Progenitor cell of endocrine pancreas (in vitro differentiated cells): ENCODE measurements around the gene VN1R4. TPM values are rescaled to one million over a fixed set of nuclear protein-coding genes. Genes with fewer than 3 reads are reported as not detected.
A peak's percentile ranks its signal among the peaks of the same experiment; 100 is the strongest.
"Not testable (repeated sequence)": the region's sequence is repeated elsewhere in the genome, so short reads cannot be mapped to it uniquely, and the experiment has no call there.

ENCODE experiments used
- DNase-seq: peaks from one replicate; pipeline ENCODE4 v3.0.0; 2021; ENCODE audit warnings: low spot score; ENCODE audit not compliant: unreplicated experiment
- H3K27ac Mint-ChIP-seq: 2 replicates; pipeline ENCODE4 v1.8.0; 2021; ENCODE audit warnings: mild to moderate bottlenecking, moderate library complexity, mixed read lengths
- H3K27me3 Mint-ChIP-seq: 2 replicates; pipeline ENCODE4 v1.8.0; 2021; ENCODE audit warnings: mixed read lengths
- H3K36me3 Mint-ChIP-seq: 2 replicates; pipeline ENCODE4 v1.8.0; 2022; ENCODE audit warnings: mixed read lengths; ENCODE audit not compliant: insufficient read depth
- H3K4me1 Mint-ChIP-seq: 2 replicates; pipeline ENCODE4 v1.8.0; 2021; ENCODE audit warnings: low read depth, mixed read lengths
- H3K4me3 Mint-ChIP-seq: 2 replicates; pipeline ENCODE4 v1.8.0; 2021; ENCODE audit warnings: low read depth, mild to moderate bottlenecking, moderate library complexity, mixed read lengths
- H3K9me3 Mint-ChIP-seq: 2 replicates; pipeline ENCODE4 v1.8.0; 2021; ENCODE audit warnings: low read depth, mixed read lengths
- CTCF ChIP-seq: fragments of 200-600 bp; sonication (generic); IDR thresholded peaks from one replicate; pipeline ENCODE4 v1.5.0; 2021; ENCODE audit warnings: antibody characterized with exemption, mild to moderate bottlenecking; ENCODE audit not compliant: unreplicated experiment
- total RNA-seq: library from RNA; stranded (reverse); gene quantifications from 2 replicates; pipeline ENCODE4 v1.2.1, GENCODE V29; 2021

Gene VN1R4
- total RNA-seq, 1 donor from 2014 or later, result not detected

DNA sequence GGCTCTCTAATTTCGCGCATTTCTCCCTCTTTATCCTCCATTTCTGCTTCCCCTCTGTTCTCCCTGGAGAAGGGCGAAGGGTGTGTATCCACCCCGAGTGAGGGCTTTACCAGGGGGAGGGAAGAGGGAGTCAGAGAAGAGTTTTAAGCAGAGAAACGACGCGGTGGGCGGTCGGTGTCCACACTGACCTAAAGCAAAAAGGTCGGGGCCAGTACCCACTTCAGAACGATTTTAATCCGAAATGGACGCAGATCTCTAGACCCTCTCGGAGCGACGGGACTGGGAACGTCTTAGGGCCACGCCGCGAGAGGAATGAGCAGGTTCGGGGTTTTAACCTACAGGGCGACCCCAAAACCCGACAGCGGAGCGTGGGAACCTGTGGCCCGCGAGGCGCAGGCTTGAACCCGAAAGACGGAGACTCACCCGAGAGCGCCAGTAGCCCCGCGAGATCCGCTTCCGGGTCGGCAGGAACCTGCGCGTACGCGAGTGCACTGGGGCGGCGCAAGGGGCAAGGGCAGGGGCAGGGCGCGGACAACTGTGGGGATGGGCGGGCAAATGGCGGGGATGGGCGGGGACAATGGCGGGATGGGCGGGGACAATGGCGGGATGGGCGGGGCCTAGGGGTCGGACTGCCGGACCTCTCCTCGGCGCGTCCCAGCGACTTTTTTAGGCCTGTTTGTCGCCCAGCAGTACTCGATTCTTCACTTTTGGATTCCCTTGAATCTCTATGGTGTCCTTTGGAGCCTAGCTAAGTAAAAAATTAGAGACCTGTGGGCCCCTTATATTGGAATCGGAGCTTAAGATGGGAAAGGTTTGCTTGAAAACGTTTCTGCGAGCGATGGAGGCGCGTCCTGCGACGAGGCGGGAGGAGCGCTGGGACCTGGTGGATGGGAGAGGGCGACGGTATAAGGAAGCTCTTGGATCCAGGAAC, 12.8 kb downstream of the VN1R4 start, which contains the start of gene ZNF677:
Gene ZNF677, minus strand, starts transcription at position 463 of the 931 bp plus-strand sequence. CDS start 3,323 bp downstream, outside the sequence.
- Mint-ChIP-seq H3K9me3 (peaks cover 46% of the 10 kb centered on the region), H3K27me3 (peaks cover 2% of the 10 kb centered on the region), H3K36me3 (peaks cover 41% of the 10 kb centered on the region), H3K27ac (peak within 1 kb of the TSS; percentile 96), H3K4me1 (peaks cover 4% of the 10 kb centered on the region), H3K4me3 (peak within 1 kb of the TSS; percentile 95)
- no peak for TF ChIP-seq CTCF
- peak; percentile 77 for DNase-seq

- no peak for DNase-seq
- no peaks in the 10 kb centered on the region for H3K27me3 Mint-ChIP-seq
- H3K4me3 Mint-ChIP-seq, result no peak overlapping the region
- no peak overlapping the region for H3K27ac Mint-ChIP-seq
- peaks cover 73% of the 10 kb centered on the region for H3K9me3 Mint-ChIP-seq
- TF ChIP-seq CTCF, result no peak
- peaks cover 93% of the 10 kb centered on the region for H3K36me3 Mint-ChIP-seq
- no peaks in the 10 kb centered on the region for H3K4me1 Mint-ChIP-seq
Measured at GRCh38 chr19:53246498-53246897, 21.0 kb downstream of the VN1R4 start.

- H3K27me3 Mint-ChIP-seq, result no peaks in the 10 kb centered on the region
- no peaks in the 10 kb centered on the region for H3K4me1 Mint-ChIP-seq
- H3K27ac Mint-ChIP-seq, result no peak overlapping the region
- H3K9me3 Mint-ChIP-seq, result peaks cover 62% of the 10 kb centered on the region
- TF ChIP-seq CTCF, result no peak
- DNase-seq, result no peak
- no peak overlapping the region for H3K4me3 Mint-ChIP-seq
- peaks cover 76% of the 10 kb centered on the region for H3K36me3 Mint-ChIP-seq
Measured at GRCh38 chr19:53237114-53237777, 30.3 kb downstream of the VN1R4 start.

- Mint-ChIP-seq H3K27ac (no peak overlapping the region), H3K27me3 (no peaks in the 10 kb centered on the region), H3K36me3 (peaks cover 28% of the 10 kb centered on the region), H3K9me3 (peaks cover 46% of the 10 kb centered on the region), H3K4me1 (no peaks in the 10 kb centered on the region), H3K4me3 (no peak overlapping the region)
- no peak for TF ChIP-seq CTCF
- no peak for DNase-seq
Measured at GRCh38 chr19:53224606-53225005, 42.9 kb downstream of the VN1R4 start.

GRCh38 chr19:53222716-53223115, 44.8 kb downstream of the VN1R4 start:
- DNase-seq, H3K4me1 Mint-ChIP-seq, H3K27ac Mint-ChIP-seq, H3K27me3 Mint-ChIP-seq, H3K4me3 Mint-ChIP-seq: not testable (repeated sequence)
- H3K36me3 Mint-ChIP-seq, result peaks cover 25% of the 10 kb centered on the region
- peaks cover 48% of the 10 kb centered on the region for H3K9me3 Mint-ChIP-seq

Other genes starting within 250 kb of the VN1R4 start
- gene ERVV-2, start 223.0 kb downstream of the VN1R4 start, total RNA-seq, result not detected in 2 replicates
- gene ZNF160, start 164.3 kb downstream of the VN1R4 start, total RNA-seq, result 51.0 and 53.8 TPM in 2 replicates
- 13.6 and 18.1 TPM in 2 replicates for gene ZNF415, start 134.8 kb downstream of the VN1R4 start, total RNA-seq
- gene ZNF347, start 108.7 kb downstream of the VN1R4 start, total RNA-seq, result 17.2 and 18.3 TPM in 2 replicates
- 8.5 and 9.4 TPM in 2 replicates for gene ZNF665, start 74.4 kb downstream of the VN1R4 start, total RNA-seq
- gene ZNF677, start 12.8 kb downstream of the VN1R4 start, total RNA-seq, result 51.9 and 57.5 TPM in 2 replicates
- not detected in 2 replicates for gene VN1R2, start 9.4 kb downstream of the VN1R4 start, total RNA-seq
- gene ZNF845, start 66.0 kb upstream of the VN1R4 start, total RNA-seq, result 10.3 and 10.4 TPM in 2 replicates
- 24.4 and 27.2 TPM in 2 replicates for gene ZNF525, start 98.0 kb upstream of the VN1R4 start, total RNA-seq
- 29.8 and 32.9 TPM in 2 replicates for gene ZNF765, start 127.4 kb upstream of the VN1R4 start, total RNA-seq
- gene ZNF761, start 164.3 kb upstream of the VN1R4 start, total RNA-seq, result 59.3 and 65.9 TPM in 2 replicates
- gene ZNF813, start 200.0 kb upstream of the VN1R4 start, total RNA-seq, result 16.0 and 16.6 TPM in 2 replicates